ENCODE measurements around the gene GPC1.

GPC1 gene

DNA sequence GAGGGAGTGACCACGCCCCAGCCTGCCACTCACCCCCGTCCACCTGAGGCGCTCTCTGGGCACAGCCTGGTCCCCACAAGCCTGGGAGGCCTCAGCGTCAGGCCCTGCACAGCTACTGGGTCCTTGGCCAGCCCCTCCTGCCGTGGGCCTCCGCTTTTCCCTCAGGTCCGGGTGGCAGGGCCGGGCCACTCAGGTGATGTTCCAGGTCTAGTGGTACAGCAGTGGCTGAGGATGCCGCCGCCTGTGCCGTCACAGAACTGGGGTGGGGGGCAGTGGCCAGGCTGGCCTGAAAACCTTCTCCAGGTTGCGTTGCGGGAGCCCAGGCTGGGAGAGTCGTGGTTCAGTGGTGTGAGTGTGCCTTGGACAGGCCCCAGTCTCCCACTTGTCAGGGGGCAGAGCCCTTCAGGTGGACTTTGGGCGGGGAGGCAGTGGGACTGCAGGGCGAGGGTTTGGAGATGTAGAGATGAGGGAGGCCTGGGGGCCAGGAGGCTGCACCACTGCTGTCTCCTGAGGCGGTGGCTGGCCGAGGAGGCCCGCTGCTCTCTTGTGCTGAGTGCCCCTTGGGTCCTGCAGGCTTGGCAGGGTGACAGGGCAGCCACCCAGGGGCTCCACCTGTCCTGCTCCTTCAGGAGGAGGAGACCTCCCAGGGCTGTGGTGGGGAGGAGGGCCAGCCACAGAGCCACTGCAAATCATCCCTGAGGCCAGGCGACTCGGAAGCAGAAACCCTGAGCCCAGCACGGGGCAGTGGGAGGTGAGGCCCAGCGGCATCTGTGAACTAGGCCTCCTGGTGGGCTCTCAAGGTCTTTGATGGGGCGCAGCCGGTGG is 7.6 kb downstream of the GPC1 start:
- TF ChIP-seq, protein P1, sequence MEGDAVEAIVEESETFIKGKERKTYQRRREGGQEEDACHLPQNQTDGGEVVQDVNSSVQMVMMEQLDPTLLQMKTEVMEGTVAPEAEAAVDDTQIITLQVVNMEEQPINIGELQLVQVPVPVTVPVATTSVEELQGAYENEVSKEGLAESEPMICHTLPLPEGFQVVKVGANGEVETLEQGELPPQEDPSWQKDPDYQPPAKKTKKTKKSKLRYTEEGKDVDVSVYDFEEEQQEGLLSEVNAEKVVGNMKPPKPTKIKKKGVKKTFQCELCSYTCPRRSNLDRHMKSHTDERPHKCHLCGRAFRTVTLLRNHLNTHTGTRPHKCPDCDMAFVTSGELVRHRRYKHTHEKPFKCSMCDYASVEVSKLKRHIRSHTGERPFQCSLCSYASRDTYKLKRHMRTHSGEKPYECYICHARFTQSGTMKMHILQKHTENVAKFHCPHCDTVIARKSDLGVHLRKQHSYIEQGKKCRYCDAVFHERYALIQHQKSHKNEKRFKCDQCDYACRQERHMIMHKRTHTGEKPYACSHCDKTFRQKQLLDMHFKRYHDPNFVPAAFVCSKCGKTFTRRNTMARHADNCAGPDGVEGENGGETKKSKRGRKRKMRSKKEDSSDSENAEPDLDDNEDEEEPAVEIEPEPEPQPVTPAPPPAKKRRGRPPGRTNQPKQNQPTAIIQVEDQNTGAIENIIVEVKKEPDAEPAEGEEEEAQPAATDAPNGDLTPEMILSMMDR (IDR thresholded peaks at IDR 0.05; ENCODE audit: borderline replicate concordance, control extremely low read depth, extremely low read depth, insufficient read depth, missing control alignments): no peak
- in situ Hi-C loops (cut with MboI; ENCODE audit: low sequenced_read_pairs, unreplicated experiment): loop anchor here (25.0 kb wide), 2 partner anchors 206 to 281 kb away; no protein-coding TSS in a partner anchor
- no peak for DNase-seq (ENCODE audit: low spot score)

DNA sequence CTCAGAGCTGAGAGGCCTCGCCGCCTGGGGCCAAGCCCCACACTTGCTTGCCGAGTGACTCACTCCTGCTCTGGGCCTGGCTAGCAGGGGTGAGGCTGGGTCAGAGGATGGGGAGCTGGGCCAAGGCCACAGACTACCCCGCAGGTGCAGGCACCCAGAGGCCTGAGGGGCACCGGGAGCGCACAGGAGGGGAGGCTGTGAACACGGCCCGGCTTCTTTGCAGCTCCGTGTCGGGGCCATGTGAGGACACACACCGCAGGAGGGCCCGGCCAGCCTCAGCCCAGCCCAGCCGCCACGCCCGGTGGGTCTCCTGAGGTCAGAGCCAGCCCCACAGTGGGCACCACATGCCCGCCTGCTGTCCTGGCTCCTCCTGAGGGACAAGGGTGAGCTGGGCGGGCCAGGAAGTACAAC is 8.4 kb downstream of the GPC1 start:
- DNase-seq (ENCODE audit: low spot score): no peak
- TF ChIP-seq, protein P1 (IDR thresholded peaks at IDR 0.05; ENCODE audit: borderline replicate concordance, control extremely low read depth, extremely low read depth, insufficient read depth, missing control alignments): no peak
- in situ Hi-C loops (cut with MboI; ENCODE audit: low sequenced_read_pairs, unreplicated experiment): loop anchor here (25.0 kb wide), 2 partner anchors 207 to 282 kb away; no protein-coding TSS in a partner anchor

DNA sequence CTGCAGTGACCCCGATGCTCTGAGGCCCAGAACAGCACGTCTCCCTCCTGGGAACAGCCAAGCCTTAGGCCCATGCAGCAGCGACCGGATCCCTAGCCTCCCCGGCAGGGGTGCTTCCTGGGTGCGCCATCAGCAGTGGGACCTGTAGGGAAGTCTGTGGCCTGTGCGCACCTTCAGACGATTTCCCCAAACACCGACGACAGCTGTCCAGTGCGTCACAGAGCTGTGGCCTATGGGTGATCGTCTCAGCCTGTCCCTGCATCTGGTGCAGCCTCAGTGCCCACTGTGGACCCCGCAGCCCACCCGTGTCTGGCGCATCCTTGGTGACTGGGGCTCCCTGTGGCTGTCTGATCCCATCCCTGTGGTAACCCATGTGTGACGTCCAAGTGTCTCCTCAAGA is 9.0 kb downstream of the GPC1 start:
- DNase-seq (ENCODE audit: low spot score): no peak
- in situ Hi-C loops (cut with MboI; ENCODE audit: low sequenced_read_pairs, unreplicated experiment): loop anchor here (25.0 kb wide), 2 partner anchors 207 to 282 kb away; no protein-coding TSS in a partner anchor
- TF ChIP-seq, protein P1 (IDR thresholded peaks at IDR 0.05; ENCODE audit: borderline replicate concordance, control extremely low read depth, extremely low read depth, insufficient read depth, missing control alignments): no peak

DNA sequence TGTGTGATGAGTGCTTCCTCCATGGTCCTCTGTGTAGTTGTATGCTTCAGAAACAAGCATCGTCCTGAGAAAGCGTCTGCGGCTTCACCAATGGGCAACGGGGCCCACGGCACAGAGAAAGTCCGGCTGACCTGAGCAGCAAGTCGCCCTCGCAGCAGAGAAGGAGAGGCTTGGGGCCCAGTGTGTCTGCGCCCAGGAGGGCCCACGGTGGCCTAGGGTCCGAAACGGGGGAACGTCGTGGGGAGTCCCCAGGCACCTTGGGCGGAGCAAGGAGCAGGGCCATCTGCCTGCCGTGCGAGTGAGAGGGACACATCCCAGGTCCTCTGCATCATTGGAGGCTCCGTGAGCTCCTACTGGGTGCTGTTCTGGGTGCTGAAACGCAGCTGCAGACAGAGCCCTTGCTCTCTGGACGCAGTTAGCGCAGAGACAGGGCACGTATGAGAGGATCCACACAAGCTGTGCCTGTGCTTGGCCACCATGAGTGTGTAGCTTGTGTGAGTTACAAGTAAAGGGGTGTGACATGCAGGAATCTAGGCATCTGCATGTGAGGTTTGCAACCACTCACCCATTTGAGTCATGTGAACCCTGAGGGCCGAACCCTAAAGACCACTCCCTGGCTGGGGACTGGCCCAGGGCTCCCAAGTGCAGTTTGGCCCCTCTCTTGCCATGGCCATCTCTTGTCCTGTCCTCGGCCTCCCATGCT is 10.6 kb downstream of the GPC1 start:
- TF ChIP-seq, protein P1 (IDR thresholded peaks at IDR 0.05; ENCODE audit: borderline replicate concordance, control extremely low read depth, extremely low read depth, insufficient read depth, missing control alignments): no peak
- in situ Hi-C loops (cut with MboI; ENCODE audit: low sequenced_read_pairs, unreplicated experiment): loop anchor here (25.0 kb wide), 2 partner anchors 209 to 284 kb away; no protein-coding TSS in a partner anchor
- no peak for DNase-seq (ENCODE audit: low spot score)

DNA sequence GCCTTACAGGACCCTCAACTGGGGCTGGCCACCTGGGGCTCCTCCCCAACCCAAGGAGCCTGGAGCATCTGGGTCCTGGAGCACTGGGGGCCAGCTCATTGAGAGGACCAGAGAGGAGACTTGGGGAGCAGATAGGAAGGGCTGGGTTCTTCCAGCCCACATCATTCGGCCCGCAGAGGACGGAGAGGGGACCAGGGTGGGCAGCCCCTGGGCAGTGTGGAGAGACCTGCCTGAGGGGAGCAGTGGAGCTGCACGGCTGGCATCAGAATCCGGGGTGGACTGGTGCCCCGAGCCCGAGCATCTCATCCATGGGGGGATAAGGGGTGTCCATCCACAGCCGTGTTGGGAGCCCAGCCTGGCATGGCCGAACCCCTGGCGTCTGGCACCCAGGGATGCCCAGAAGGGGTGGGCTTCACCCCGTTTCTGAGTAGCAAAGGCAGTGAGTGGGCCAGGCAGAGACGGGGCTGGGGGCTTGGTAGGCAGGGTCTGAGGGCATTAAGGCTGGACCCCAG is 11.3 kb downstream of the GPC1 start:
- DNase-seq (ENCODE audit: low spot score): no peak
- TF ChIP-seq, protein P1 (IDR thresholded peaks at IDR 0.05; ENCODE audit: borderline replicate concordance, control extremely low read depth, extremely low read depth, insufficient read depth, missing control alignments): no peak
- in situ Hi-C loops (cut with MboI; ENCODE audit: low sequenced_read_pairs, unreplicated experiment): loop anchor here (25.0 kb wide), 2 partner anchors 209 to 284 kb away; no protein-coding TSS in a partner anchor

DNA sequence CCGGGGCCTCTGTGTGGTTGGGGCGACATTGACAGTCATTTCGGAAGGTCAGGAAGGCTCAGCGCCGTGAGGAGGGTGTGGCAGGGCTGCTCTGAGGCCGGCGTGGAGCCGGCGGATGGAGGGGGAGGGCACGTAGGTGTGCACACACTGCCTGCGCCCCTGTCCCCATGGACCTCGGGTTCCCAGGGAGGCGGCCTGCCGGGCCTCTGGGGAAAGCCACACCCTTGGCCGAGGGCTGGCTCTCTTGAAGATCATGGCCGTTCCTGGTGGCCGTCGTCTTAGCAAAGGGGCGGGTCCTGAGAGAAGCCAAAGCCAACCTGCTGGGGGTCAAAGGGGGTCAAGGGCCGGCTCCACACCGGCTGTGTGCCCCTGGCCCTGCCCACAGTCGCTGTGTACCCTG is 11.9 kb downstream of the GPC1 start:
- no peak for DNase-seq (ENCODE audit: low spot score)
- TF ChIP-seq, protein P1 (IDR thresholded peaks at IDR 0.05; ENCODE audit: borderline replicate concordance, control extremely low read depth, extremely low read depth, insufficient read depth, missing control alignments): no peak
- in situ Hi-C loops (cut with MboI; ENCODE audit: low sequenced_read_pairs, unreplicated experiment): loop anchor here (25.0 kb wide), 2 partner anchors 210 to 285 kb away; no protein-coding TSS in a partner anchor

Measured in GM13976 (cell line).